K562 (cell line): ENCODE data around the gene SYNPR. TPM values are rescaled to one million over a fixed set of nuclear protein-coding genes. Genes with fewer than 3 reads are reported as not detected.

Experiments
- ATAC-seq: fragments of 200-7000 bp; cut with Tn5 transposase; 3 replicates; pipeline ENCODE4 v1.9.1; 2020; ENCODE audit warnings: moderate library complexity
- BruUV-seq: library from RNA; stranded (reverse); fragments of 400-500 nt; replicated peaks from 2 replicates; lab custom pipeline; 2021; lab: Mats Ljungman, UMichigan
- CTCF ChIA-PET: fragments of 300-600 bp; formaldehyde crosslinking; extraction: SDS; loops from one replicate; lab custom pipeline; 2021; ENCODE audit warnings: low intra/inter-chr PET ratio; lab: Yijun Ruan, JAX
- POLR2A ChIA-PET: fragments of 300-600, 350-650 bp; sonication (Branson Sonifier 250); formaldehyde crosslinking; extraction: SDS; loops from one replicate; lab custom pipeline; 2021; ENCODE audit warnings: antibody characterized with exemption, inconsistent platforms; lab: Yijun Ruan, JAX
- DNase-seq, 4 experiments: peaks; one replicate each; pipeline versions ENCODE4 v3.0.0 to v3.0.0-alpha.2; 2011 to 2018; ENCODE audit warnings: low spot score in 3 of 4, mixed read lengths in 3 of 4; ENCODE audit errors: extremely low read depth in 1 of 4
- FAIRE-seq: peaks from 2 replicates; lab custom pipeline; 2011; peaks lifted over from hg19 to GRCh38; lab: Jason Lieb, UNC
- H2AFZ ChIP-seq: 2 replicates; pipeline ENCODE4 v1.6.0; 2011; ENCODE audit warnings: low read depth, low read length, control low read depth, inconsistent platforms
- H3K27ac ChIP-seq: fragments of 200-600 bp; 3 replicates; pipeline ENCODE4 v1.8.0; 2011; ENCODE audit warnings: low read depth, mild to moderate bottlenecking, control low read depth, inconsistent platforms, low read length, moderate library complexity, mixed read lengths; ENCODE audit errors: extremely low read depth
- H3K27me3 ChIP-seq, 2 experiments: fragments of 300-600 bp in 1 of 2; 2 replicates in 1 of 2; 3 replicates in 1 of 2; pipeline versions ENCODE4 v1.6.0 to v1.8.0; 2011; ENCODE audit warnings: inconsistent platforms in 2 of 2, low read length in 2 of 2, mild to moderate bottlenecking in 1 of 2, mixed read lengths in 1 of 2, moderate library complexity in 1 of 2; ENCODE audit not compliant: control insufficient read depth in 2 of 2, insufficient read depth in 2 of 2
- H3K36me3 ChIP-seq: fragments of 300-600 bp; 3 replicates; pipeline ENCODE4 v1.8.0; 2011; ENCODE audit warnings: mild to moderate bottlenecking, low read length, inconsistent platforms; ENCODE audit not compliant: control insufficient read depth, insufficient read depth
- H3K4me1 ChIP-seq, 2 experiments: fragments of 200-600 bp in 1 of 2; replicated peaks in 1 of 2; 2 replicates in 1 of 2; 3 replicates in 1 of 2; pipeline versions ENCODE4 v1.5.1 to v1.8.0; 2011; ENCODE audit warnings: inconsistent platforms in 2 of 2, low read length in 2 of 2, mild to moderate bottlenecking in 1 of 2, mixed read lengths in 1 of 2, moderate library complexity in 1 of 2; ENCODE audit not compliant: control insufficient read depth in 2 of 2, insufficient read depth in 2 of 2
- H3K4me2 ChIP-seq: 2 replicates; pipeline ENCODE4 v1.6.1; 2011; ENCODE audit warnings: low read length, control low read depth, inconsistent platforms, mixed read lengths; ENCODE audit not compliant: insufficient read depth
- H3K4me3 ChIP-seq: fragments of 200-600 bp; sonication (generic), shearing (Covaris generic); 2 replicates; pipeline ENCODE4 v1.5.1; 2016; ENCODE audit warnings: control low read depth, inconsistent platforms
- H3K79me2 ChIP-seq: fragments of 200-600 bp; 3 replicates; pipeline ENCODE4 v1.8.0; 2011; ENCODE audit warnings: low read length, inconsistent platforms; ENCODE audit not compliant: control insufficient read depth, insufficient read depth
- H3K9ac ChIP-seq, 2 experiments: 2 replicates each; pipeline versions ENCODE4 v1.6.0 to v1.6.1; 2011; ENCODE audit warnings: low read depth in 2 of 2, low read length in 2 of 2, control low read depth in 1 of 2, inconsistent platforms in 1 of 2, mild to moderate bottlenecking in 1 of 2, mixed read lengths in 1 of 2; ENCODE audit not compliant: insufficient read depth in 1 of 2
- H3K9me1 ChIP-seq: one replicate; pipeline ENCODE4 v1.6.0; 2011; ENCODE audit warnings: inconsistent platforms, mild to moderate bottlenecking, low read length, moderate library complexity; ENCODE audit not compliant: control insufficient read depth, insufficient read depth
- H3K9me3 ChIP-seq: replicated peaks from 2 replicates; pipeline ENCODE4 v1.5.1; 2011; ENCODE audit warnings: low read depth, low read length, inconsistent platforms; ENCODE audit not compliant: control insufficient read depth, insufficient read depth
- H4K20me1 ChIP-seq: replicated peaks from 2 replicates; pipeline ENCODE4 v1.6.1; 2011; ENCODE audit warnings: low read length, inconsistent platforms, mixed read lengths; ENCODE audit not compliant: control insufficient read depth, insufficient read depth
- DPF2 ChIP-seq: fragments of 450-650 bp; IDR thresholded peaks from 2 replicates; pipeline ENCODE4 v1.6.1; 2016
- HDAC2 ChIP-seq: fragments of 450-650 bp; IDR thresholded peaks from 2 replicates; pipeline ENCODE4 v1.6.1; 2016; ENCODE audit warnings: mild to moderate bottlenecking
- HLTF ChIP-seq: fragments of 450-650 bp; IDR thresholded peaks from 2 replicates; pipeline ENCODE4 v1.6.1; 2016
- POLR3A ChIP-seq: IDR thresholded peaks from 2 replicates; pipeline ENCODE4 v1.6.1; 2011; ENCODE audit warnings: borderline replicate concordance, mild to moderate bottlenecking, moderate library complexity; ENCODE audit not compliant: insufficient read length, insufficient read depth; ENCODE audit errors: extremely low read depth
- SMARCA4 ChIP-seq: fragments of 450-650 bp; IDR thresholded peaks from 2 replicates; pipeline ENCODE4 v1.6.1; 2016
- ZKSCAN1 ChIP-seq: fragments of 150-350 bp; IDR thresholded peaks from 2 replicates; pipeline ENCODE4 v1.6.1; 2016; ENCODE audit warnings: low read depth, low read length
- ZNF431 ChIP-seq: sonication (generic); formaldehyde crosslinking; IDR thresholded peaks from 2 replicates; pipeline ENCODE4 v1.8.0; 2022; ENCODE audit warnings: mild to moderate bottlenecking, missing genetic modification reagents
- WGBS: fragments of 100-300 bp; shearing (Covaris generic); methylation state at CpG from one replicate; pipeline ENCODE4 v1.1.6; 2016; ENCODE audit warnings: low coverage, mixed read lengths; ENCODE audit not compliant: insufficient coverage; ENCODE audit errors: missing lambda C conversion rate; 5-methylcytosine and 5-hydroxymethylcytosine counted together
- in situ Hi-C: fragments of 300-500 bp; cut with MboI; formaldehyde crosslinking; loops from 4 replicates; pipeline ENCODE4 v1.15.0; 2018; ENCODE audit warnings: inconsistent platforms, mixed read lengths
- intact Hi-C: fragments of 100-400 bp; cut with micrococcal nuclease; formaldehyde crosslinking; loops from 2 replicates; pipeline ENCODE4 v1.14.2; 2022
- polyA plus RNA-seq, 8 experiments: library from polyadenylated mRNA; depleted of rRNA in 4 of 8; stranded (reverse) in 5 of 8; unstranded in 3 of 8; fragments of >200 nt; fragmentation: Nextera tagmentation in 2 of 8; fragmentation: Illumina TruSeq in 1 of 8; extraction: Ambion mirVana in 2 of 8; extraction: Trizol in 1 of 8; gene quantifications; 2 replicates each; pipeline versions ENCODE4 v1.2.1 to v1.2.3, GENCODE V29; 2011 to 2014; ENCODE audit warnings: inconsistent platforms in 1 of 8, missing spikeins in 1 of 8
- total RNA-seq, 7 experiments: library from RNA; depleted of rRNA in 6 of 7; stranded (reverse); fragments of >200 nt in 6 of 7; fragmentation: Illumina TruSeq in 2 of 7; extraction: Trizol in 2 of 7; gene quantifications; 2 replicates each; pipeline versions ENCODE4 v1.2.1 to v1.2.3, GENCODE V29; 2011 to 2021; ENCODE audit warnings: low replicate concordance in 1 of 7
- TF ChIP-seq, protein P1 (sequence below): fragments of 450-650 bp; IDR thresholded peaks from 2 replicates; pipeline ENCODE4 v1.6.1; 2016; ENCODE audit warnings: borderline replicate concordance
- TF ChIP-seq, protein P2 (sequence below): fragments of 450-650 bp; IDR thresholded peaks from 2 replicates; pipeline ENCODE4 v1.6.1; 2017; ENCODE audit warnings: mild to moderate bottlenecking, moderate library complexity
- TF ChIP-seq, protein P3 (sequence below), 3 experiments: fragments of 200-800 bp in 1 of 3; sonication (Bioruptor generic) in 1 of 3; sonication (generic) in 1 of 3; formaldehyde crosslinking in 1 of 3; IDR thresholded peaks; 2 replicates each; pipeline versions ENCODE4 v1.6.1 to v1.8.0; 2016 to 2022; ENCODE audit warnings: mild to moderate bottlenecking in 2 of 3, missing compliant biosample characterization in 2 of 3, missing genetic modification characterization in 2 of 3, missing genetic modification reagents in 1 of 3

The SYNPR gene
- total and polyA plus RNA-seq, 9 of the 15 experiments (the other 6 are each of a cell fraction or from before 2014, with no cell fraction given): not detected

DNA sequence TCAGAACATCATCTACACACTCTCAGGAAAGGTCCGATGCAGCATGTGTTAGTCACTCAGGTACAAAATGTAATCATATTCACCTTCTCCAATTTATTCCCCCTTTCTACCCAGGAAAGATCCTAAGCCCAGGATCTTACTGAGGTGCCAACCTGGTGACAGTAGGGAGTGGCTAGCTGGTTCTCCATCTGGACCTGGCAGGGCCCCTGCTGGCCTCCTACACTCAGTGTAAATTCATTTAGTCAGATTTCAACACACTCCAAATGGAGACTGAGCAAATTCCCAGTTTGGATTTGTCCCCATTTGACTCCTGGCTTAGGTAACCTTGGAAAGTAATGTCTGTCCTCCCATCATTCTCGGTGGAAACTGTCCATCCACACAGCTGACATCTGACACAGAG lies 47.3 kb downstream of the SYNPR start:
- H3K4me1 ChIP-seq: no peaks in the 10 kb centered on the region
- H3K4me3 ChIP-seq: no peak overlapping the region
- no TSS peak for BruUV-seq
- intact Hi-C loops: no loop called here
- no peaks in the 10 kb centered on the region for H4K20me1 ChIP-seq
- no peak for TF ChIP-seq DPF2
- TF ChIP-seq, all 486 proteins: peak for 0
- DNase-seq (no peak), FAIRE-seq (no peak), ATAC-seq (no peak)
- ChIA-PET POLR2A (no interaction called here), CTCF (no interaction called here)
- H3K4me2 ChIP-seq: no peak overlapping the region
- no peaks in the 10 kb centered on the region for H3K36me3 ChIP-seq
- H3K9ac ChIP-seq: no peak overlapping the region
- H3K27me3 ChIP-seq: no peaks in the 10 kb centered on the region
- no peaks in the 10 kb centered on the region for H3K9me1 ChIP-seq
- H3K27ac ChIP-seq: no peak overlapping the region
- H3K79me2 ChIP-seq: no peaks in the 10 kb centered on the region
- H3K9me3 ChIP-seq: no peaks in the 10 kb centered on the region
- no peak overlapping the region for H2AFZ ChIP-seq
- 0% methylated on average over 2 of the region's 2 CpGs for WGBS
- in situ Hi-C loops: no loop called here

GRCh38 chr3:63328365-63328764 lies 50.3 kb downstream of the SYNPR start:
- no TSS peak for BruUV-seq

More at GRCh38 chr3:63328365-63328764, 50.3 kb downstream of the SYNPR start:
- no peak for FAIRE-seq
- no peaks in the 10 kb centered on the region for H3K79me2 ChIP-seq
- no peak overlapping the region for H3K9ac ChIP-seq
- intact Hi-C loops (no loop called here), in situ Hi-C loops (no loop called here)
- no peaks in the 10 kb centered on the region for H3K27me3 ChIP-seq
- no peak for ATAC-seq
- TF ChIP-seq, protein P1, sequence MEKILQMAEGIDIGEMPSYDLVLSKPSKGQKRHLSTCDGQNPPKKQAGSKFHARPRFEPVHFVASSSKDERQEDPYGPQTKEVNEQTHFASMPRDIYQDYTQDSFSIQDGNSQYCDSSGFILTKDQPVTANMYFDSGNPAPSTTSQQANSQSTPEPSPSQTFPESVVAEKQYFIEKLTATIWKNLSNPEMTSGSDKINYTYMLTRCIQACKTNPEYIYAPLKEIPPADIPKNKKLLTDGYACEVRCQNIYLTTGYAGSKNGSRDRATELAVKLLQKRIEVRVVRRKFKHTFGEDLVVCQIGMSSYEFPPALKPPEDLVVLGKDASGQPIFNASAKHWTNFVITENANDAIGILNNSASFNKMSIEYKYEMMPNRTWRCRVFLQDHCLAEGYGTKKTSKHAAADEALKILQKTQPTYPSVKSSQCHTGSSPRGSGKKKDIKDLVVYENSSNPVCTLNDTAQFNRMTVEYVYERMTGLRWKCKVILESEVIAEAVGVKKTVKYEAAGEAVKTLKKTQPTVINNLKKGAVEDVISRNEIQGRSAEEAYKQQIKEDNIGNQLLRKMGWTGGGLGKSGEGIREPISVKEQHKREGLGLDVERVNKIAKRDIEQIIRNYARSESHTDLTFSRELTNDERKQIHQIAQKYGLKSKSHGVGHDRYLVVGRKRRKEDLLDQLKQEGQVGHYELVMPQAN: no peak
- TF ChIP-seq, protein P2, sequence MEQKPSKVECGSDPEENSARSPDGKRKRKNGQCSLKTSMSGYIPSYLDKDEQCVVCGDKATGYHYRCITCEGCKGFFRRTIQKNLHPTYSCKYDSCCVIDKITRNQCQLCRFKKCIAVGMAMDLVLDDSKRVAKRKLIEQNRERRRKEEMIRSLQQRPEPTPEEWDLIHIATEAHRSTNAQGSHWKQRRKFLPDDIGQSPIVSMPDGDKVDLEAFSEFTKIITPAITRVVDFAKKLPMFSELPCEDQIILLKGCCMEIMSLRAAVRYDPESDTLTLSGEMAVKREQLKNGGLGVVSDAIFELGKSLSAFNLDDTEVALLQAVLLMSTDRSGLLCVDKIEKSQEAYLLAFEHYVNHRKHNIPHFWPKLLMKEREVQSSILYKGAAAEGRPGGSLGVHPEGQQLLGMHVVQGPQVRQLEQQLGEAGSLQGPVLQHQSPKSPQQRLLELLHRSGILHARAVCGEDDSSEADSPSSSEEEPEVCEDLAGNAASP: no peak
- no peak for TF ChIP-seq HDAC2
- no peak for TF ChIP-seq DPF2
- no peak for TF ChIP-seq ZKSCAN1
- TF ChIP-seq SMARCA4: no peak
- no peak for TF ChIP-seq HLTF
- TF ChIP-seq POLR3A: no peak
- TF ChIP-seq, protein P3, sequence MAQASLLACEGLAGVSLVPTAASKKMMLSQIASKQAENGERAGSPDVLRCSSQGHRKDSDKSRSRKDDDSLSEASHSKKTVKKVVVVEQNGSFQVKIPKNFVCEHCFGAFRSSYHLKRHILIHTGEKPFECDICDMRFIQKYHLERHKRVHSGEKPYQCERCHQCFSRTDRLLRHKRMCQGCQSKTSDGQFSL (CRISPR knock-in tag; IDR thresholded peaks at IDR 0.05): no peak
- TF ChIP-seq, protein P3 (tag; IDR thresholded peaks at IDR 0.05): no peak
- no peak for TF ChIP-seq ZNF431
- no peaks in the 10 kb centered on the region for H3K4me1 ChIP-seq
- CTCF ChIA-PET: no interaction called here
- no peak overlapping the region for H3K4me3 ChIP-seq
- H3K27ac ChIP-seq: no peak overlapping the region
- H3K9me1 ChIP-seq: no peaks in the 10 kb centered on the region
- H2AFZ ChIP-seq: no peak overlapping the region
- H3K4me2 ChIP-seq: no peak overlapping the region
- POLR2A ChIA-PET: interaction anchor here (1.3 kb wide), 1 partner anchor 10 kb away, joined by 3 read pairs; no protein-coding TSS in a partner anchor
- no peaks in the 10 kb centered on the region for H3K9me3 ChIP-seq
- H3K36me3 ChIP-seq: no peaks in the 10 kb centered on the region
- H4K20me1 ChIP-seq: no peaks in the 10 kb centered on the region
- DNase-seq: no peak
